Keratinocyte (primary cell): ENCODE results near the gene TENM3.

Experiments
- EZH2 ChIP-seq: IDR thresholded peaks from one replicate; pipeline ENCODE4 v1.6.1; 2012; ENCODE audit warnings: inconsistent platforms, mild to moderate bottlenecking, low read length, moderate library complexity
- TF ChIP-seq, protein P1 (sequence below), 3 experiments: IDR thresholded peaks in 1 of 3; conservative IDR thresholded peaks in 1 of 3; optimal IDR thresholded peaks in 1 of 3; 2 replicates in 2 of 3; 3 replicates in 1 of 3; pipeline versions ENCODE3 to v1.5.1; 2011; ENCODE audit warnings: low read length in 3 of 3, mild to moderate bottlenecking in 3 of 3, moderate library complexity in 2 of 3, control low read depth in 1 of 3, inconsistent platforms in 1 of 3; ENCODE audit not compliant: insufficient read depth in 2 of 3; ENCODE audit errors: extremely low read depth in 1 of 3

DNA sequence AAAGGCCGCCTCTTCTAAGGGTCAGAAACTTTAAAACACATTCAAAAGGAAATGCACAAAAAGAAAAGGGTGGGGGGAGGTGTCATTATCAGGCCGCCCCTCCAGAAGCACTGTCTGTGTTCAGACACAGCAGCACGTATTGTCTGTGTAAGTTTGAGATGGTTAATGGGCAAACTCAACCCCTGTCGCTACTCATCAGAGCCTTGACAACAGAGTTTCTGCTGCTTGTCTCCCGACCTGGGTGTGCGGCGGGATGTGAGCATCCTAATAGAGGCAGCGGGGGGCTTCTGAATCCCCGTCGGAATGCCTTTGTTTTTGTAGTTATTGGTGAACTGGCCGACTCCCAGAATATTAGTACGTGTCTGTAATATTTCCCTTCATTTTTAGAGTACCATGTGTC is 515.1 kb downstream of the TENM3 start:
- TF ChIP-seq, protein P1, sequence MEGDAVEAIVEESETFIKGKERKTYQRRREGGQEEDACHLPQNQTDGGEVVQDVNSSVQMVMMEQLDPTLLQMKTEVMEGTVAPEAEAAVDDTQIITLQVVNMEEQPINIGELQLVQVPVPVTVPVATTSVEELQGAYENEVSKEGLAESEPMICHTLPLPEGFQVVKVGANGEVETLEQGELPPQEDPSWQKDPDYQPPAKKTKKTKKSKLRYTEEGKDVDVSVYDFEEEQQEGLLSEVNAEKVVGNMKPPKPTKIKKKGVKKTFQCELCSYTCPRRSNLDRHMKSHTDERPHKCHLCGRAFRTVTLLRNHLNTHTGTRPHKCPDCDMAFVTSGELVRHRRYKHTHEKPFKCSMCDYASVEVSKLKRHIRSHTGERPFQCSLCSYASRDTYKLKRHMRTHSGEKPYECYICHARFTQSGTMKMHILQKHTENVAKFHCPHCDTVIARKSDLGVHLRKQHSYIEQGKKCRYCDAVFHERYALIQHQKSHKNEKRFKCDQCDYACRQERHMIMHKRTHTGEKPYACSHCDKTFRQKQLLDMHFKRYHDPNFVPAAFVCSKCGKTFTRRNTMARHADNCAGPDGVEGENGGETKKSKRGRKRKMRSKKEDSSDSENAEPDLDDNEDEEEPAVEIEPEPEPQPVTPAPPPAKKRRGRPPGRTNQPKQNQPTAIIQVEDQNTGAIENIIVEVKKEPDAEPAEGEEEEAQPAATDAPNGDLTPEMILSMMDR (optimal IDR thresholded peaks at IDR 0.05 in 1 of 3, IDR thresholded peaks at IDR 0.05 in 1 of 3, conservative IDR thresholded peaks at IDR 0.05 in 1 of 3; ENCODE audit: extremely low read depth in 1 of 3, insufficient read depth in 2 of 3, low read length in 3 of 3): no peak
- no peak for TF ChIP-seq EZH2
